GM18907 (cell line): ENCODE measurements around the gene SLC16A12.
"Not testable (repeated sequence)": the region's sequence is repeated elsewhere in the genome, so short reads cannot be mapped to it uniquely, and the experiment has no call there.

Source experiments
- ATAC-seq: cut with Tn5 transposase; IDR thresholded peaks from one replicate; pipeline ENCODE4 v1.9.1; 2021; ENCODE audit warnings: mild to moderate bottlenecking, moderate library complexity; ENCODE audit not compliant: unreplicated experiment

SLC16A12 gene

DNA sequence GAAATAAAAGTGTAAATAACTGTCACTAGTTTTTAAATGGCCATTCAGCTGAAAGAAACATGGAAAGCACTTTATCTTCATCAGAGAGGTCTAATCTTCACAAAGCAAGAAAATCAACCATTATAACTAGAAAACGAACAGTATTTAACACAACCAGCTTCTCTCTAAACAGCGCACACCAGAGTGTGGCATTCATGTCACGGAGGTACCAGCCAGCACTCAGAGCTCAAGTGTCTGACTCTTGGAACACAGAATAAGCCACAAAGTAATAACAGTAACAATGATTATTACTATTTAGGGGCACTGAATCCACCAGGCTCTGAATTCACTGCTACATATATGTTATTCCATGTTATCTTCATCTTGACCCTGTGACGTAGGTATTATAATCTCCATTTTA, 60.9 kb downstream of the SLC16A12 start:
- ATAC-seq: no peak

DNA sequence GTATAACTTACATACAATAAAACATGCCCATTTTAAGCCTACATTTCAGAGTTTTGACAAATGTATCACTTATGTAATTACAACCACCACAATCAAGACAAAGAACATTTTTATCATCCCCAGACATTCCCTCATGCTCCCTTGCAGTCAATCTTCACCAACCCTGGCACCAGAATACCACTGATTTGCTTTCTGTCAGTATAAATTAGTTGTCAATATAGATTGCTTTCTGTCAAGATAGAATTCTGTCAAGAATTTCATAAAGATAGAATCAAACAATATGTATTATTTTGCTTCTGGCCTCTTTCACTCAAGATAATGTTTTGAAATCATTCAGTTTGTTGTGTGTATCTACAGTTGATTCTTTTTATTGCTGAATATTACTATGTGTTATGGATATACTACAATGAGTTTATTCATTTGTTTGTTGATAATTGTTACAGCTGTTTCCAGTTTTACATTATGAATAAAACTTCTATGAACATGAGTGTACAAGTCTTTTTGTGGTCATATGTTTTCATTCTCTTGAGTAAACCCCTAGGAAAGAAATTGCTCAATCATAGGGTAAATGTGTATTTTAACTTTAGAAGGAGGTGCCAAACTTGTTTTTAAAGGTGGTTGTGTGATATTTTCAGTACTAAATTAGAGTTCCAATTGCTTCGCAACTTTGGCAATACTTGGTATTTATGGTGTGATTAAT, 64.1 kb downstream of the SLC16A12 start:
- no peak for ATAC-seq

DNA sequence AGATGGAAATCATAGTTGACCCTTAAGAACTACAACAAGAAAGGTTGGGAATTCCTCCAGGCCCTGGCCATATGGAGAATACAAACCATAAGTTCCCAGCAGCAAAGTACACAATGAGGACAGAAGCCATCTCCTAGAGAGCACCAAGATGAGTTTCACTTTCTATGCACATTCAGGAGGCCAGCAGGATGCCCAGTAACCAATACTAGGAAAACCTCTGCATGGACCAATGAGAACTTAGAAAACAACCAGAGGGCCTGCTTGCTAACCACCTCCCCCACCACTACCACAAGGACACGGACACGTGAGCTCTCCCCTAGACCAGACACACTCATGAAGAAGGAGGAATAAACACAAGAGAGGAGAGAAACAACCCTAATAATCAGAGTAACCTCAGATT, 64.8 kb downstream of the SLC16A12 start:
- ATAC-seq: no peak

DNA sequence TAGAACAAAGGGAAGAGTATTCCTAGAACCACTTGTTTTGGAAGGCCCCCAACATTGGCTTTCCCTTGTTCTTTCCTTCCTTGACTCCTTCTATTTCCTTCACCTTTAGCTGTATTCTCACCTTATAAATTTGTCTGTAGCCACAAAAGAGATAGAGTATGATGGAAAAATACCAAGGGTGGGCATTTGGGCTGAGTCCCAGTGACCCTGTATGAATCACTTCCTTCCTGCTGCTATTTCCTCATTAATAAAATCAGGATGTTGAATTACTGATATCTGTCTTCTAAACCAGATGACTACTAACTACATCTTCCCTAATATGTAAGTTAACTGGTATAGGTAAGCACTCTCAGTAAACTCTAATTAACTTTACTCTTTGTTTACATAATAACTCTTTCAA, 65.9 kb downstream of the SLC16A12 start:
- no peak for ATAC-seq

DNA sequence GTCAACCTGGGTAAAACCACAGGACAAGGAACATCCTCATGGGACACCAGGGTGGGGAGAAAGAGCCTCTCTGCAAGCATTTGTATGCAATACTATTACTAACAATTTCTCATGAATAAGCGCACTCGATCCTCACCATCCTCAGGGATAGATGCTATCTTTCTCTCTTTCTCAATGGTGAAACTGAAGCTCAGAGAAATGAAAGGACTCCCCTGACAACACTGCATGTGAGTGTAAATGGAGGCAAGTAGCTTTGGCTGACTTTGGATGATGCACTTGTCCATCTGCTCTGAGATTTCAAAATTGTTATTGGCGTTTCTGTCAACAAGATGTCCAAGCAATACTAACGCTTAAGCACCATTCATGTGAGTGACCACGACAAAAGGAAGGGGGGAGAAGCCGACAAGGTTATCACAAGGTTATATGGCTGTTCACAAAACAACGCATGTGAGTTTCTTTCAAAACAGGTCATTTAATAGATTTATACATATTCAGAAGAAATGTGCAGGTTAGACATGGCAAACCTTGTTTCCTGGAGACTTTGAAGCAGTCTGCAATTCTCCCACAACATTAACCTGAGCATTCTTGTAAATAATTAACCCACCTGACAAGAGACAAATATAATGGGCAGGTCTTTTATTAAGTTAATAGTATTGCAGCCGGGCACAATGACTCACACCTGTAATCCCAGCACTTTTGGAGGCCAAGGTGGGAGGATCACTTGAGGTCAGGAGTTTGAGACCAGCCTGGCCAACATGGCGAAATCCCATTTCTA, 67.0 kb downstream of the SLC16A12 start:
- ATAC-seq: no peak

DNA sequence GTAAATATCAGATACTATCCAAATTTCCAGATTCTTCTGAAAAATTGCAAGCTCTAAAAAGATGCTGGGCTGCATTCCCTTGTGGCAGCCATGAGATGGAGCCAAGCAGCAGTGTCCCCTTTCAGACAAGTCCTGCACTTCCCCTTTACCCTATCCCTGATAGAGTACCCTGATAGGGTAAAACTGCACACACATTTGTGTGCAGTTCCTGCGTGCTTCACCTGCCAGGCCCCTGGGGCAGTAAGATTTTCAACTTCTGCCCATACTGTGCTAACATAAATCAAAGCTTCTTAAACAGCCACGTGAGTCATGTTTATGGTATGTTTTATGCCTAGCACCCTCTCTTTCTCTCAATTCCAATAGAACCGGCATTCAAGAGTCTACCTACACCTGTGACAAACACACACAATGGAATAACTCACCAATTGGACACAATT, 68.8 kb downstream of the SLC16A12 start:
- ATAC-seq: no peak

DNA sequence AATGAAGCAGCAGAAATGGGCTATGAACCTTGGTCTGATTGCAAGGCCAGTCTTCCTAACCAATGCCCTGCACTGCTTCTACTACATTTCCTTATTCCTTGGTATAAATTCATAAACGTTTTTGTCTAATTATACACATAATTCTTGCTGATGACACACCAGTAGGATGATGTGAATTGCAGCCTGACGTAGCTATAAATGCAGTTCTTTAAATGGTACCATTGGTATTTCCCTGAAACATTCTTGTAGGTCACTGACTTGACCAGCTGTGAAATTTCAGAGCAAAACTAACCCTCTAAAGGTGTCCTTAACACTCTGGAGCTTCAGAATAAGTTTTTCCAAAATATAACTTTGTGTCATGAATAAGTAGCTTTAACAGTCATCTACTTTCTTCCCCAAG, 70.2 kb downstream of the SLC16A12 start:
- no peak for ATAC-seq

DNA sequence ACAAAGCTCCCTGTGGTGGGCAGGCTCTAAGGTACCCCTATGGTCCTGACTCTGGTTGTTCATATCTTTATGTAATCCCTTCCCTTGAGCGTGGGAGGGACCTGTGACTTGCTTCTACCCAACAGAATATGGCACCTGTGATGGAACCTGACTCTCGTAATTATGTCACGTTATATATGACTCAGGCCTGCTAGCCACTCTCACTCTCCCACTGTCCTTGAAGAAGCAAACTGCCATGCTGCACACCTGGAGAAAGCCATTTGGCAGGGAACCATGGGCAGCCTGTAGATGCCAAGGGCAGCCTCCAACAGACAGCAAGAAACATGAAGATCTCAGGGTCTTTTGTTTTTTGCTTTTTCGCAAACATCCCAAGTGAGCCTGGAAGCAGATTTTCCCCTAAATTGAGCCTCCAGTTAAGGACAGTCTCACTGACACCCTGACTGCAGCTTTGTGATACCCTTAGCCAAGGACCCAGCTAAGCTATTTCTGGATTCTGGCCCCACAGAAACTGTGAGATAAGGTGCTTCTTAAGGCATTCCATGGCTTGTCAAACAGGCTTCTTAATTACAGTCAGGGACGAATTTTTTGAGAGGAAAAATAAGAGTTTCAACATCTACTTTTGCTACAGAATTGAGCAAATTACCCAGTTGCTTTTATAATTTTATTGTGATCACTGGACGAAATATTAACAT, 71.4 kb downstream of the SLC16A12 start:
- ATAC-seq: no peak

DNA sequence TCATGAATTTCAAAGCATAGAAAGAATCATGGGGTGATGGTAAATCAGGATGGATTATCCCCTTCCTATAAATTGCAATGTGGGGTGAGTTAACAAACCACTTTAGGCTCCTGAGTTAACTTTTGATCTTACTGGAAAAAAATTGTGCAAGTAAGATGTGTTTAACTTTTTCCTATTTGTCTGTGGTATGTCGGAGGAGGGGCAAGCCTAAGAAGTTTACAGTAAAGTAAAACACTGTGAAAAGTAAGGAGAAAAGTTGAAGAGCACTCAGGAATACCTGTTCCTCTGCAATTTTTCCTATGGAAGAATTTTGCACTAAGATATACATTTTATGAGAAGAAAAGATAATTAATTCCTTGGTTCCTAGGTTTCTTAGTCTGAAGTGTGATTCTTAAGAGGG, 76.6 kb downstream of the SLC16A12 start:
- ATAC-seq: no peak

DNA sequence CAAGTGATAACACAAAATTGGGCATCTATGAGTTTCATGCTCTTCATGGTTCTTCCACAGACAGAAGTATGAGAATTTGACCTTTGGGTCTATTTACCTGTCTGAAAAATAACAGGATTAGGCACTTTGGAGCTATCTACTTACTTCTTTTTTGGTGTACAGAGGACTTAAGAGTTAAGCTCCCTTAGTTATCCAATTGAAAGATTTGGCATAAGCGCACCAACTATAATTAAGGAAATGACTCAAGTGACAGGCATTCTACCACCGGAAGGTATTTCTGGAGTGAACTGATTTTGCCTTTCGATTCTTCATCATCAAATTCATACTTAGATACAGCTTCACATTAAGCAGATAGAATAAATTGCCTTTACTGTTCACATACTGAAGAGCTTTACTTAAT, 77.1 kb downstream of the SLC16A12 start:
- no peak for ATAC-seq

DNA sequence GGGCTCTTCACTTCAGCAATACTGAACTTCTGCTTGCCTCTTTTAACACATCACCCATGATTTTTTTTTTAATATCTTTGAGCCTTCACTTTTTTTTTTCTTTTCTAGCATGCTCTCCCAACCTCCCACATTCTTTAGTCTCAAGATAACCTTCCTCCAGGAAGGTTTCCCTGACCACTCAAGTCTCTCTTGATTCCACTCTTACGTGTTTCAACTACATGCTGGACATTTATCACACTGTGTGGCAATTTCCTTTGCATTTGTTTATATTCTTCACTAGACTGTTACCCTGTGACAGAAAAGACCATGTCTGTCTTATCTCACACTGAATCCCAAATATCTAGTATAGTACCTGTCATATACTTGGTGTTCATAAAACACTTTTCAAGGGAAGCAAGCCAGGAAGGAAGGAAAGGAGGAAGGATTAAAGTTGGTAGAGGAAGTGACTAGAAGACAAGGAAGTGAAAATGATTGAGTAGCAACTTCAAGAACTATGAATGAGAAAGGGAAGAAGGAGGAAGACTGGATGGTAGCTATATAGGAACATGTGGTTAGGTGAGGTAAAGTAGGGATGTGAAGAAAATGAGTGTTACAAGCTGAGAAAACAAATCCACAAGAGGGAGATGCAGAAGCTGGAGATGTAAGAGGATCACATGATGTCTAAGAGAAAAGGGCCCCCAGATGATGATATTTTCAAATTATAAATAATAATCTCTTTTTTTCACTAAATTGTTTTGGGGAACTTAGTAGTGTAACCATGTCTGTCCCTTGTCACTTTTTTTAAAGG, 80.6 kb downstream of the SLC16A12 start:
- no peak for ATAC-seq

DNA sequence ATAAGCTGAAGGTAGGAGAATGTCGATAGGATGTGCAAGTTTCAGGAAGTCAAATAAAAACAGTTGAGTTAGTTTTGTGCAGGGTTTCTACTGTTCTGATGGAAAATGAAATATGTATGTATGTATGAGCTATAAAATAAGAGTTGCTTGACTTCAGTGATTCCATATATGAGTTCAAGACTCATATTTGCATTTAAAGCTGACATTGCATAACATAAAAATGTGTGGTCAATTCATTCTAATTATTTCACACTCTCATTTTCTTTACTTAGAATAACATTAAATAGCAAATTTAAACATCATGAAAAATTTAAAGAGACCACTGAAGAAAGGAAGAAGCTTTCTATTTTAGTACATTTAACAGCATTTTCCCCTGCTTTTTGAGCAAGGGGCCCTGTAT, 83.2 kb downstream of the SLC16A12 start:
- ATAC-seq: no peak

DNA sequence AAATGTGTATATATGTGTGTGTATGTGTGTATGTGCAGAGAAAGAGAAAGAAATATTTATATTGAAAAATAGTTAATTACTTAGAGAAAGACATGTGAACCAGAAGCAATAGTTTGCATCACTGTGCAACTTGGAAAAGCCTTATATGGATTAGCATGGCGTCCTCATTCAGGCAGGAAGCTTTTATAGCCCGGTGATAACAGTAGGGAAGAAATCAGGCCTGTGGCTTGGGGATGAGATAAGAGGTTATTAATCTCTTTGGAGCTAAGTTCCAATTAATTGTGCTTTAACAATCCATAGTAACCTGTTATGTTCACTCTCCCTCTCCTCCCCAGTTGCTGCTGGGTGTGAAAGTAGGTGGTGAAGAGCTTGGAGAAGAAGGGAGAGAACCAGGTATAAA, 84.5 kb downstream of the SLC16A12 start:
- ATAC-seq: no peak

DNA sequence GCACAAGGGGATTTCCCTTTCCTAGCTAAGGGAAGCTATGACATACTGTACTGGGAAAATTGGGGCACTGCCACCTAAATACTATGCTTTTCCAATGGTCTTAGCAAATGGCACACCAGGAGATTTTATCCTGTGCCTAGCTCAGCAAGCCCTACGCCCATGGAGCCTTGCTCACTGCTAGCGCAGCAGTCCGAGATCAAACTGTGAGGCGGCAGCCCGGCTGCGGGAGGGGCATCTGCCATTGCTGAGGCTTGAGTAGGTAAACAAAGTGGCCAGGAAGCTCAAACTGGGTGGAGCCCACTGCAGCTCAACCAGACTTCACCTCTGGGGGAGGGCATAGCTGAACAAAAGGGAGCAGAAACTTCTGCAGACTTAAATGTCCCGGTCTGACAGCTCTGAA, 90.6 kb downstream of the SLC16A12 start:
- ATAC-seq: not testable (repeated sequence)

DNA sequence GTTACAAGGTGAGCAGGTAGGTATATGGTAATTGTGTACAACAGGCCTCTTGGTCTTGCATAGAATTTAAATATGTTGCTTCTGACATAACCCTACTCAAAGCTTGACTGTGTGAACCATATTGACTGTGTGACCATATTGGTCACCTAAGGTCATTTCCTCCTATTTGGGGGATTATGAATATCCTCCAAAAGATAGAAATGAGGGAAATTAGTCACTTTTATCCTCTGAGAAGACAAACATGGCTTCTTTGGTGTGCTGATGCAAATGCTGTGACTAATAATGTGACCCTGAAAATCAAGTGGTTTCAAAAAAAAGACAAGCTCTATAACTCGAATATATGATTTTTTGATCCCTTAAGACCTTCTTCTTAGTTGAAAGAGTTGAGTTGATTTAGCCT, 93.1 kb downstream of the SLC16A12 start:
- ATAC-seq: no peak

DNA sequence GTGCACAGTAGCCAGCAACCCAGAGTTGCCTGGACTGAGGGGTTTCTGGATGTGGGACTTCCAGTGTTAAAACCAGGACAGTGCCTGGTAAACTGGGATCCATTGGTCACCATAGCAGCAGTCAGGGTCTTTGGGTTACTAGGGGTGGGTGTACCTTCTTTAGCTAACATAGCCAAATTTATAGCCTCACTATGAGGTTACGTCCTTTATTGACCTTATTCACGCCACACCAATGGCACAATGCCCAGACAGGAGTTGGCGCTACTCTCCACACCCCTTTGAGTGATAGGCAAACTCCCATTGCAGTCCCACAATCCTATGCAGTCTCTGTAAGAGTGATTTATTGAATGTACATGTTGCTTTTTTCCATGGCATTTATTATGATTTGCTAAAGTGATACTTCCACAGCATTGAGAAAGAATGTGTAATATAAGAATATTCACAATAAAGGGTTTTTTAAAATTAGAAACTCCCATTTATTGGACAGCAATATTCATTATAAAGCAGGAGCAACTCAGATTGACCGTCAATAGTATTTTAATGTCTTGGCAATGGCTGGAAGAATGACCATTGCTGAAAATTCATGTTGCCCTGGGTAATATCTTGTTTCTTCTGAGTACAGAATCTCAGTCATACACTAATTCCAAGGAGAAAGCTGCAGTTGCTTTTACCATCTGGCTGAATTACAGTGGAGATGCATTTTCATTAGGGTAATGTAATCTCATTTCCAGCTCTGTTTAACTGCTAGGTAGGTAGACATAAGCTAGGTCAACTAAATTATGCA, 95.0 kb downstream of the SLC16A12 start:
- ATAC-seq: no peak

DNA sequence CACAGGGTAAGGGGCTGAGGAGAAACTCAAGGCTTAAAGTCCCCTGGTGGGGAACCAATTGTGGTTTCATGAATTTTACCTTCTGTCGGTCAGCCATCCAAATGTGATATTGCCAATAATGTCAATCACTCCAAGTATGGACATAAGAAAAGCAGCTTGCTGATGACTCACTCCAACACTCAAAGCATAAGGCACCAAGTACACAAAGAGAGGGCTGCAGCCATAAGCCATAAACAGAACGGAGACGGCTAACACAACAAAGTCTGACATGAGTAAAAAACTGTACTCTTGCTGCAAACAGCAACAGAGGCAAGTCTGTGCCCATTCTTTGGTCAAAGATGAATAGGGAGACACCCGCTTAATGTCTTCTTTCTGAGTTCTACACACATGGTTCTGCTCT, 96.9 kb downstream of the SLC16A12 start:
- ATAC-seq: no peak

DNA sequence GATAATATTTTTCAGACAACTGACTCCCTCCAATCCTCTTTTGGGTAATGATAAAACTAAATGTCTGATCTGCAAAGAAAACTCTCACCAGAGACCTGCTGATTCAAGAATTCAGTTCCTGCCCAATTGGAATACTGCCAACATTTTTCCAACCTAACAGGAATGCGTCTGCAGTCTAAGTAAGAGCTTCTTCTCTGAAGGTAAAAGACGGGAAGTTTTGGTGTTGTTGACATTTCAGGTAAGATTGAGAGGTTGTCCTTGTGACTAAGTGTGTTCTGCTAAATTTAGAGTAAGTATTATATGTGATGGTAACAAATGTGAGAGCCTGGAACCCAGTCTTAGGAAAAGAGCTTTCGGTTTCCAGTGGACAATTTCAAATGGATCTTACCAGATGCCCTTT, 103.4 kb downstream of the SLC16A12 start:
- ATAC-seq: no peak

DNA sequence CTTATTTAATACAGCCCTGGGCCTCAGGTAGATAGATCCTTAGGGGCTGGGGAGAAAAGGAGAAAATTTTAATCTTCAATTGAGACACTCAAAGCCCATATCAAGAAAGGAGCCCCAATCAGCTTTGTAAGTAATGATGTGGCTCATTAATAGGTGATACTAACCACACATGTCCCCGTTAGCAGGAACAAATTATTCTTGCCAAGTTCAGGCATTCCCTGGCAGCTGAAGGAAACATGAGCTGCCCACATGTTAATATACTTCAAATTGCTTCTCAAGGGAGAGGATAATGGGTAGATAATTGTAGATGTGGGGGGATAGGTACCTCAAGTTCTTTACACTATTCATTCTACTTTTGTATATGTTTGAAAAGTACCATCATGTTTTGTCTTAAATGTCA, 106.5 kb downstream of the SLC16A12 start:
- ATAC-seq: no peak

DNA sequence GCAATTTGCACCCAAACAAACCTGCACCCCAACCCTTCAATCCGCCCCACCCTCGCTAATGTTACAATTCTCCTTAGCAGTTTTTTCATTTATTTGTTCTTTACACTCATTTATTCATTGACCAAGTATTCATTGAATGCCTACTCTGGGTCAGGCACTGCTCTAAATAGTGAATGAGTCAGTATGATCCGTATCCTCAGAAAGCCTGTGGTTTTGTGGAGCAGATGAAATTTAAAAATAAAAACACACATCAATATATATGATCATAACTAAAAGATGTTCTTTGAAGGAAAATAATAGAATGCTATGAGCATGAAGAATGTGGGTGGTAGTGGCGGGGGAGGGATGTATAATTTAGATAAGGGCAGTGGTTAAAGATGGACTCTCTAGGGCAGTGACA, 107.8 kb downstream of the SLC16A12 start:
- ATAC-seq: no peak
